ACC112 (cell line): ENCODE measurements around the gene LY6G5C.

Experiments
- H2AFZ ChIP-seq: fragments of 200-600 bp; sonication (generic); one replicate; pipeline ENCODE4 v1.6.0; 2017; ENCODE audit warnings: antibody characterized with exemption, low read length; ENCODE audit not compliant: unreplicated experiment
- H3K27ac ChIP-seq: fragments of 200-600 bp; sonication (generic); 2 replicates; pipeline ENCODE4 v1.5.1; 2014; ENCODE audit warnings: low read depth, mild to moderate bottlenecking, antibody characterized with exemption, low read length, moderate library complexity
- H3K27me3 ChIP-seq: fragments of 200-600 bp; sonication (generic); 2 replicates; pipeline ENCODE4 v1.6.1; 2014; ENCODE audit warnings: mild to moderate bottlenecking, antibody characterized with exemption, low read length, moderate library complexity, mixed read lengths; ENCODE audit not compliant: insufficient read depth
- H3K36me3 ChIP-seq: fragments of 200-600 bp; sonication (generic); 2 replicates; pipeline ENCODE4 v1.6.1; 2016; ENCODE audit warnings: mild to moderate bottlenecking, antibody characterized with exemption, low read length, moderate library complexity, mixed read lengths; ENCODE audit not compliant: insufficient read depth
- H3K4me1 ChIP-seq: fragments of 200-600 bp; sonication (generic); one replicate; pipeline ENCODE4 v1.6.1; 2016; ENCODE audit warnings: low read length, mixed read lengths; ENCODE audit not compliant: insufficient read depth, unreplicated experiment, control insufficient read depth
- H3K4me3 ChIP-seq: fragments of 200-600 bp; sonication (generic); 2 replicates; pipeline ENCODE4 v1.5.1; 2014; ENCODE audit warnings: mild to moderate bottlenecking, low read depth, low read length
- H3K79me2 ChIP-seq: fragments of 200-600 bp; sonication (generic); one replicate; pipeline ENCODE4 v1.6.0; 2016; ENCODE audit warnings: low read length; ENCODE audit not compliant: control insufficient read depth, unreplicated experiment, insufficient read depth

LY6G5C gene

GRCh38 chr6:31666337-31666965, 14.4 kb downstream of the LY6G5C start:
- peaks cover 66% of the 10 kb centered on the region for H3K79me2 ChIP-seq
- peak overlapping the region; percentile 58 for H3K27ac ChIP-seq

GRCh38 chr6:31665501-31666336, 15.1 kb downstream of the LY6G5C start, which contains the start of gene CSNK2B:
Gene CSNK2B (plus strand): TSS chr6:31666080. CDS start chr6:31666832, 752 bp downstream.
- H3K27ac ChIP-seq, result peak within 1 kb of the TSS; percentile 96
- peaks cover 66% of the 10 kb centered on the region for H3K79me2 ChIP-seq
- H3K4me1 ChIP-seq, result peaks cover 14% of the 10 kb centered on the region
- H3K4me3 ChIP-seq, result peak within 1 kb of the TSS; percentile 97
- peak within 1 kb of the TSS; percentile 82 for H2AFZ ChIP-seq
- H3K36me3 ChIP-seq, result peaks cover 32% of the 10 kb centered on the region
- no peaks in the 10 kb centered on the region for H3K27me3 ChIP-seq

More at GRCh38 chr6:31666337-31666965, 14.4 kb downstream of the LY6G5C start:
- Histone ChIP-seq H3K27me3 (no peaks in the 10 kb centered on the region), H3K4me1 (peaks cover 14% of the 10 kb centered on the region), H3K36me3 (peaks cover 37% of the 10 kb centered on the region), H3K4me3 (peak overlapping the region; percentile 97), H2AFZ (no peak overlapping the region)

- H3K27ac ChIP-seq, result peak within 1 kb of the TSS; percentile 96
- H3K4me1 ChIP-seq, result peaks cover 14% of the 10 kb centered on the region
- H3K4me3 ChIP-seq, result peak within 1 kb of the TSS; percentile 97
- H3K79me2 ChIP-seq, result peaks cover 70% of the 10 kb centered on the region
- H3K36me3 ChIP-seq, result peaks cover 26% of the 10 kb centered on the region
- peak within 1 kb of the TSS; percentile 82 for H2AFZ ChIP-seq
- H3K27me3 ChIP-seq, result no peaks in the 10 kb centered on the region
Measured at GRCh38 chr6:31664790-31665500, 15.9 kb downstream of the LY6G5C start, which contains the start of gene GPANK1. Gene GPANK1 (minus strand): TSS chr6:31664997. CDS start chr6:31664478, 519 bp downstream.

- no peaks in the 10 kb centered on the region for H3K27me3 ChIP-seq
- H3K36me3 ChIP-seq, result peaks cover 23% of the 10 kb centered on the region
- peaks cover 18% of the 10 kb centered on the region for H3K4me1 ChIP-seq
- H2AFZ ChIP-seq, result peak overlapping the region; percentile 59
- peaks cover 74% of the 10 kb centered on the region for H3K79me2 ChIP-seq
- H3K4me3 ChIP-seq, result peak overlapping the region; percentile 97
- peak overlapping the region; percentile 96 for H3K27ac ChIP-seq
Measured at GRCh38 chr6:31663961-31664789, 16.7 kb downstream of the LY6G5C start.

GRCh38 chr6:31663126-31663960, 17.5 kb downstream of the LY6G5C start:
- H3K4me1 ChIP-seq, result peaks cover 22% of the 10 kb centered on the region
- H2AFZ ChIP-seq, result no peak overlapping the region
- H3K79me2 ChIP-seq, result peaks cover 74% of the 10 kb centered on the region
- H3K27me3 ChIP-seq, result no peaks in the 10 kb centered on the region
- H3K27ac ChIP-seq, result peak overlapping the region; percentile 96
- H3K4me3 ChIP-seq, result peak overlapping the region; percentile 97
- peaks cover 16% of the 10 kb centered on the region for H3K36me3 ChIP-seq

- H3K27ac ChIP-seq, result no peak overlapping the region
Measured at GRCh38 chr6:31662124-31662723, 18.6 kb downstream of the LY6G5C start.

GRCh38 chr6:31661262-31662123, 19.4 kb downstream of the LY6G5C start:
- peaks cover 14% of the 10 kb centered on the region for H3K4me1 ChIP-seq
- peak overlapping the region; percentile 52 for H3K27ac ChIP-seq
- 0 out of 2 replicates have a peak, but pooled peaks cover 4% of the 10 kb centered on the region for H3K36me3 ChIP-seq
- H3K79me2 ChIP-seq, result peaks cover 64% of the 10 kb centered on the region
- H3K27me3 ChIP-seq, result no peaks in the 10 kb centered on the region
- H3K4me3 ChIP-seq, result peak overlapping the region; percentile 91; the same call in 1 of the 2 replicates
- H2AFZ ChIP-seq, result no peak overlapping the region

More at GRCh38 chr6:31662124-31662723, 18.6 kb downstream of the LY6G5C start:
- Histone ChIP-seq H3K79me2 (peaks cover 70% of the 10 kb centered on the region), H3K27me3 (no peaks in the 10 kb centered on the region), H3K4me1 (peaks cover 20% of the 10 kb centered on the region), H2AFZ (no peak overlapping the region), H3K36me3 (peaks cover 4% of the 10 kb centered on the region; the same call in 1 of the 2 replicates), H3K4me3 (no peak overlapping the region)

GRCh38 chr6:31660381-31661261, 20.2 kb downstream of the LY6G5C start, which contains the start of gene C6orf47:
Gene C6orf47 (minus strand): TSS chr6:31660778. CDS start chr6:31659947, 831 bp downstream.
- H2AFZ ChIP-seq, result peak within 1 kb of the TSS; percentile 35
- H3K4me3 ChIP-seq, result peak within 1 kb of the TSS; percentile 91
- no peaks in the 10 kb centered on the region for H3K27me3 ChIP-seq
- peaks cover 64% of the 10 kb centered on the region for H3K79me2 ChIP-seq
- peaks cover 14% of the 10 kb centered on the region for H3K4me1 ChIP-seq
- H3K36me3 ChIP-seq, result 0 out of 2 replicates have a peak, but pooled peaks cover 4% of the 10 kb centered on the region
- H3K27ac ChIP-seq, result peak within 1 kb of the TSS; percentile 52
